Measurements from ENCODE around the gene CDC34.

DNA sequence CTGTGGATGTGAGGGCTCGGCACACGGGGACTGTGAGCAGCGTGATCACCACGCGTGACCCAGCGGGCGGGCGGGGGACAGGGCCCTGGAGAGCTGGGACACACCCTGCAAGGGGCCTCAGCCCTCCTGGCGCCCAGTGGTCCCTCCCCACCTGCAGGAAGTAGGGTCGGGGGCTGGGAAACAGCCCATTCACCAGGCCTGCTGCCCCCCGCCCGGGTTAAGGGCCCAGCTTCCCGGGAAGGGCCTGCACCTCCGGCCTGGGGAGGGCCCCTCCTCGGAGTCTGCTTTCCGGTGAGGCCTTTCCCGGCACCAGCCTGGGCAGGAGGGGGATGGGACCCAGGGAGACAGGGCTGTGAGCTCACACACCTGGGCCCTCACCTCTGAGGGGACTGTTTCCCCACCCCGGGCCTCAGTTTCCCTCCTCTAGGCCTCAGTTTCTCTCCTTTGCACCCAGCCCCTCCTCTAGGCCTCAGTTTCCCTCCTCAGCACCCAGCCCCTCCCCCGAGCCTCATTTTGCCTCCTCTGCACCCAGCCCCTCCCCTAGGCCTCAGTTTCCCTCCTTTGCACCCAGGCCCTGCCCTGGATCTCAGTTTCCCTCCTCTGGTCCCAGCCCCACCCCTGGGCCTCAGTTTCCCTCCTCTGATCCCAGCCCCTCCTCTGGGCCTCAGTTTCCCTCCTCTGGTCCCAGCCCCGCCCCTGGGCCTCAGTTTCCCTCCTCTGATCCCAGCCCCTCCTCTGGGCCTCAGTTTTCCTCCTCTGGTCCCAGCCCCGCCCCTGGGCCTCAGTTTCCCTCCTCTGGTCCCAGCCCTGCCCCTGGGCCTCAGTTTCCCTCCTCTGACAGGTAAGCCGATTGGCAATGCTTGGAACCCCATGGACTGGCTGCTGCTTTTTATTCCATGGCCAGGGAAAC is 37.1 kb upstream of the CDC34 start:
- TF ChIP-seq EZH2 (IDR thresholded peaks at IDR 0.05) (no peak), EZH2phosphoT487 (IDR thresholded peaks at IDR 0.05) (no peak)
- TF ChIP-seq, protein P1, sequence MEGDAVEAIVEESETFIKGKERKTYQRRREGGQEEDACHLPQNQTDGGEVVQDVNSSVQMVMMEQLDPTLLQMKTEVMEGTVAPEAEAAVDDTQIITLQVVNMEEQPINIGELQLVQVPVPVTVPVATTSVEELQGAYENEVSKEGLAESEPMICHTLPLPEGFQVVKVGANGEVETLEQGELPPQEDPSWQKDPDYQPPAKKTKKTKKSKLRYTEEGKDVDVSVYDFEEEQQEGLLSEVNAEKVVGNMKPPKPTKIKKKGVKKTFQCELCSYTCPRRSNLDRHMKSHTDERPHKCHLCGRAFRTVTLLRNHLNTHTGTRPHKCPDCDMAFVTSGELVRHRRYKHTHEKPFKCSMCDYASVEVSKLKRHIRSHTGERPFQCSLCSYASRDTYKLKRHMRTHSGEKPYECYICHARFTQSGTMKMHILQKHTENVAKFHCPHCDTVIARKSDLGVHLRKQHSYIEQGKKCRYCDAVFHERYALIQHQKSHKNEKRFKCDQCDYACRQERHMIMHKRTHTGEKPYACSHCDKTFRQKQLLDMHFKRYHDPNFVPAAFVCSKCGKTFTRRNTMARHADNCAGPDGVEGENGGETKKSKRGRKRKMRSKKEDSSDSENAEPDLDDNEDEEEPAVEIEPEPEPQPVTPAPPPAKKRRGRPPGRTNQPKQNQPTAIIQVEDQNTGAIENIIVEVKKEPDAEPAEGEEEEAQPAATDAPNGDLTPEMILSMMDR (IDR thresholded peaks at IDR 0.05) = no peak

Data from neural progenitor cell (in vitro differentiated cells).